ENCODE data around the gene SCGB1D4.
A peak's percentile ranks its signal among the peaks of the same experiment; 100 is the strongest.

SCGB1D4 gene

DNA sequence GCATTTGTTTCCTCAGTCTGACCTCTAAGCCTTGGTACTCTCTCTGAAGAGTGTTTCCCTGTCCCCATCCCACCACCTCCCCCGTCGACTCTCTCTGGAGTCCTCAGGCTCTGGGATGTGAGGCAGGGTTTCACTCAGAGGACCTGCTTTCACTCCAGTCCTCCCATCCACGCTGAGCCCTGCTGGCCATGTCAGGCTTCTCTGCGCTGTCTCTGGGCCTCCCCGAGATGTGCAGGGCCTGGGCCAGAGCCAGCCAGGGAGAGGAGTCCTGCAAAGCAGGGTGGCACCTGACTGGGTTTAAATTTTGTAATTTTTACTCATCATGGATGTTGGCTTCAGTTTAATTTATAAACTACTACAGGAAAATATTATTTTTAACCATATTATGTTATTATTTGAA lies 25.6 kb downstream of the SCGB1D4 start:
- TF ChIP-seq, protein P1, sequence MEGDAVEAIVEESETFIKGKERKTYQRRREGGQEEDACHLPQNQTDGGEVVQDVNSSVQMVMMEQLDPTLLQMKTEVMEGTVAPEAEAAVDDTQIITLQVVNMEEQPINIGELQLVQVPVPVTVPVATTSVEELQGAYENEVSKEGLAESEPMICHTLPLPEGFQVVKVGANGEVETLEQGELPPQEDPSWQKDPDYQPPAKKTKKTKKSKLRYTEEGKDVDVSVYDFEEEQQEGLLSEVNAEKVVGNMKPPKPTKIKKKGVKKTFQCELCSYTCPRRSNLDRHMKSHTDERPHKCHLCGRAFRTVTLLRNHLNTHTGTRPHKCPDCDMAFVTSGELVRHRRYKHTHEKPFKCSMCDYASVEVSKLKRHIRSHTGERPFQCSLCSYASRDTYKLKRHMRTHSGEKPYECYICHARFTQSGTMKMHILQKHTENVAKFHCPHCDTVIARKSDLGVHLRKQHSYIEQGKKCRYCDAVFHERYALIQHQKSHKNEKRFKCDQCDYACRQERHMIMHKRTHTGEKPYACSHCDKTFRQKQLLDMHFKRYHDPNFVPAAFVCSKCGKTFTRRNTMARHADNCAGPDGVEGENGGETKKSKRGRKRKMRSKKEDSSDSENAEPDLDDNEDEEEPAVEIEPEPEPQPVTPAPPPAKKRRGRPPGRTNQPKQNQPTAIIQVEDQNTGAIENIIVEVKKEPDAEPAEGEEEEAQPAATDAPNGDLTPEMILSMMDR (IDR thresholded peaks at IDR 0.05; ENCODE audit: borderline replicate concordance, insufficient read depth, low read depth, low read length): no peak
- no peak overlapping the region for H3K4me3 ChIP-seq (ENCODE audit: low read depth, low read length)

DNA sequence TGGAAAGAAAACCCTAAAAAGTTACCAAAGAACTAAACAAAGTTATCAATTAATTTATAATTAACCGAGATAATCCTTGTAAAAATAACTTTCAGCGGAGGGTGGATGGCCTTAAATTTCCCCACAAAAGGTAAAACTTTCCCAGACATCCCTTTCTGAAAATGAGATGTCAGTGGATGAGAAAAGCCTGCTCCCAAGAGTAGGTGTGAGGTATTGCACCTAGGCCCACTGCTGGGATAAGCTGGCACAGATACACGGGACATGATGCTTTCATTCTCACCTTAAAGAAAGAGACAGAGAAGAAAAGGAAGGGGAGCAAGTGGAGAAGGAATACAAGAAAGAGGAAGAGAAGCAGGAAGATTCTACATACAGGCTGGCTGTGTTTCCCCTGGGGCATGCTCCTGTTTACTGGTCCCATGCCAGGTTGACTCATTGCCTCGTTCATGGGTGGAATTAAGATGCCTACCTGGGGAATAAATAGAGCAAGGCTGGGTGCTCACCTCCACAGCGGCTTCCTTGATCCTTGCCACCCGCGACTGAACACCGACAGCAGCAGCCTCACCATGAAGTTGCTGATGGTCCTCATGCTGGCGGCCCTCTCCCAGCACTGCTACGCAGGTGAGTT lies 29.1 kb downstream of the SCGB1D4 start, which contains the start of gene SCGB2A2:
SCGB2A2 (plus strand) TSS at position 505 of the 625 bp plus-strand sequence; CDS start at position 564, 59 bp downstream.
- TF ChIP-seq, protein P1 (IDR thresholded peaks at IDR 0.05; ENCODE audit: borderline replicate concordance, insufficient read depth, low read depth, low read length): 0 out of 2 replicates have a peak, but pooled peaks have one; percentile 18
- no peak within 1 kb of the TSS for H3K4me3 ChIP-seq (ENCODE audit: low read depth, low read length)

DNA sequence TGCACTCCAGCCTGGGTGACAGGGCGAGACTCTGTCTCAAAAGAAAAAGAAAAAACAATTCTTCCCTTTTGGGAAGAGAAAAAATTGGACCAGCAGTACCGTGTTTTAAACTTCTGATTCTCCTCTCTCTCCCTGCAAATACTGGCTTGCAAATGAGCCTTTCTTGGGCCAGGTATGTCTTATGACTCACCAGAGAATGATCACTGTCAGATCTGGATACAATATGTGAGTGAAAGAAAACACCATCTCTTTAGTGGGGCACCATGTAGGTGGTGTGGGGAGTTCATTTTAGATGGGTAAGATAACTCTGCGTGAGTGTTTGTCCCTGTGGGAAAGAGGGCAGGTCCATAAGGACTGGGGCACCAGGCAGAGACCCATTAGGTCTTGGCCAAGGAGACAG lies 31.3 kb downstream of the SCGB1D4 start:
- H3K4me3 ChIP-seq (ENCODE audit: low read depth, low read length): no peak overlapping the region
- TF ChIP-seq, protein P1 (IDR thresholded peaks at IDR 0.05; ENCODE audit: borderline replicate concordance, insufficient read depth, low read depth, low read length): no peak

DNA sequence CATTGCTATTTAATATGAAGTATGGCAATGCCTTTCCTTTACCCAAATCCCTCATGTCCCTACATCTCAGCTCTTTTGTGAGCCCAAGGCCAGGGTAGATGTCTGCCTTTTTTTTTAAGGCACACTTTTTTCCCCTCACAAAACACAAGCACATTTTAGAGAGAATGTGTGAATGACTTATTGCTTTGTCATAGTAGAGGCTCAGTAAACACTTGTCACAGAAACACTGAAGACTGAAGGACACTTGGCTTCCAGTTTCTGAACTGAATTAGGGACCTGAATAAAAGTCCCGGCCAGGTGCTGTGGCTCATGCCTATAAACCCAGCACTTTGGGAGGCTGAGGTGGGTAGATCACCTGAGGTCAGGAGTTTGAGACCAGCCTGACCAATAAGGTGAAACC lies 31.8 kb downstream of the SCGB1D4 start:
- TF ChIP-seq, protein P1 (IDR thresholded peaks at IDR 0.05; ENCODE audit: borderline replicate concordance, insufficient read depth, low read depth, low read length): no peak
- no peak overlapping the region for H3K4me3 ChIP-seq (ENCODE audit: low read depth, low read length)

DNA sequence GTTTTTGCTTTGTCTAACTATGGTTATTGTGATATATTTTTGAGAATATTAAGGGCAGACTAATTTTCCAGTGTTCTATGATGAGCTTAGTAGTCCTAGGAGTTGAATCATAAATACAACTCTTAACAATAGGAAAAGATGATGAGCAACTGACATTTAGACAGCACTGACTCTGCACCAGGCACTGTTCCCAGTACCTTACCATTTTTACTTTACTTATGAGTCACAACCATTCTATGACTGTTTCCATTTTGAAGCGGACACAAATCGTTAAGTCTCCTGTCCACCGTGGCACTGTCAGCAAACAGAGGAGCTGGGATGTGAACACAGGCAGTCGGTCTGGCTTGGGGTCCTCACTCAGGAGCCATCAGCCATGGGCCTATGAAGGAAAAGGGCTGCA lies 32.3 kb downstream of the SCGB1D4 start:
- TF ChIP-seq, protein P1 (IDR thresholded peaks at IDR 0.05; ENCODE audit: borderline replicate concordance, insufficient read depth, low read depth, low read length): no peak
- H3K4me3 ChIP-seq (ENCODE audit: low read depth, low read length): no peak overlapping the region

DNA sequence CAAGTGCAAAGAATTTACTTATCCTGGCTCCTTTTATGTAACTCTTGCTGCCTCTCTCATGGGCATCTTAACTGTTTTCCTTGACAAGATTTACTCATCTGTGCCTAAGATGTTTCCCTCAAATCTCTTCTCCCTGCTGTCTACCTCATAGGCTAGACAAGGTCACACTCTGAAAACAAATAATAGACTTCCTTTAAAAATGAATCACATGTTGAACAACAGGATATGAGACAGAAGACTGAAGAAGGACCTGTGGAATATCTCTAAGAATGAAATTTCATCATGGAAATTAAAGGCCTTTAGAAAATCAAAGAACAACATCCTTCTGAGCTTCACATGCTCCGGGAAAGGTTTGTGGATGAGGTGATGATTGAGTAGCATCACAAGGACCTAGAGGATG lies 34.9 kb downstream of the SCGB1D4 start:
- TF ChIP-seq, protein P1 (IDR thresholded peaks at IDR 0.05; ENCODE audit: borderline replicate concordance, insufficient read depth, low read depth, low read length): no peak

DNA sequence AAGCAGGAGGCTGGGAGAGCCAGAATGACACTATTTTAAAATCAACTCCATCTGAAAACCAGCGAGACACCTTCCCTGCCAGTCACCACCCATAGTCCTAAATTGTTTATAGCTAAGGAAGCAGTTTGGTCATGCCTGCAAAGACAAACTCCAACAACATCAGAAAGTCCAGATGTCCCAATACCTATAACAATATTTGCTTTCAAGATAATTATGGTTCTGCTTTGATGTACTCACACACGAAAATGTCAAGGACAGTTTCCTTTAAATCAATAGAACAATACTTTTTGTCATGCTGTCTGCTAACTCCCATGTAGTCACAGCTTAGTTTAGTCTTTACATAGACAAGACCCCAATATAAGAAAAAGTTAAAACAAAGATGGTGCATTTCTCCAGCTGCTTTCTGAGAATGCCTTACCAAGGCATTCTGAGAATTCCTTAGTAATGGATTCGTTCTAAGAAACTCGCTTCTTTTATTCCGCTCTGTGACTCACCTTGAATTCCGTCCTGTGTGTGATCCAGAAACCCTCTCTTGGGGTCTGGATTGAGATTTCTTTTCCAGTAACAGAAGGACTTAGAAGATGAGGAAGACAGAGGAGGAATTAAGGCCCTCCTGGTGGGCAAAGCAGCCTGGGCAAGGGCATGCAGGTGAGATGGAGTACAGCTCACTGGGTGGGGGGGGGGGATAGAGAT lies 38.5 kb downstream of the SCGB1D4 start:
- TF ChIP-seq, protein P1 (IDR thresholded peaks at IDR 0.05; ENCODE audit: borderline replicate concordance, insufficient read depth, low read depth, low read length): no peak
- no peak overlapping the region for H3K4me3 ChIP-seq (ENCODE audit: low read depth, low read length)

More for the DNA sequence above, 34.9 kb downstream of the SCGB1D4 start:
- no peak overlapping the region for H3K4me3 ChIP-seq (ENCODE audit: low read depth, low read length)

Measured in GM12875 (cell line).